Renal cortex interstitium (tissue), 11 donors: ENCODE data around the gene MRPS2. TPM values are rescaled to one million over a fixed set of nuclear protein-coding genes. Genes with fewer than 3 reads are reported as not detected.
"Not testable (repeated sequence)": the region's sequence is repeated elsewhere in the genome, so short reads cannot be mapped to it uniquely, and the experiment has no call there.

ENCODE experiments used
- DNase-seq, 11 donors: peaks; one replicate each; pipeline ENCODE4 v3.0.0-alpha.2; 2013; ENCODE audit warnings: low read depth in 9 of 11, low spot score in 4 of 11; ENCODE audit errors: extremely low read depth in 1 of 11
- polyA plus RNA-seq, 3 donors: library from polyadenylated mRNA; unstranded; fragments of 120-200 nt; gene quantifications; one replicate each; pipeline ENCODE4 v1.2.1, GENCODE V29; 2013; ENCODE audit not compliant: insufficient read length in 3 of 3

Gene MRPS2
- polyA plus RNA-seq, 3 donors: 42.4 to 54.1 (median 50.4) TPM

DNA sequence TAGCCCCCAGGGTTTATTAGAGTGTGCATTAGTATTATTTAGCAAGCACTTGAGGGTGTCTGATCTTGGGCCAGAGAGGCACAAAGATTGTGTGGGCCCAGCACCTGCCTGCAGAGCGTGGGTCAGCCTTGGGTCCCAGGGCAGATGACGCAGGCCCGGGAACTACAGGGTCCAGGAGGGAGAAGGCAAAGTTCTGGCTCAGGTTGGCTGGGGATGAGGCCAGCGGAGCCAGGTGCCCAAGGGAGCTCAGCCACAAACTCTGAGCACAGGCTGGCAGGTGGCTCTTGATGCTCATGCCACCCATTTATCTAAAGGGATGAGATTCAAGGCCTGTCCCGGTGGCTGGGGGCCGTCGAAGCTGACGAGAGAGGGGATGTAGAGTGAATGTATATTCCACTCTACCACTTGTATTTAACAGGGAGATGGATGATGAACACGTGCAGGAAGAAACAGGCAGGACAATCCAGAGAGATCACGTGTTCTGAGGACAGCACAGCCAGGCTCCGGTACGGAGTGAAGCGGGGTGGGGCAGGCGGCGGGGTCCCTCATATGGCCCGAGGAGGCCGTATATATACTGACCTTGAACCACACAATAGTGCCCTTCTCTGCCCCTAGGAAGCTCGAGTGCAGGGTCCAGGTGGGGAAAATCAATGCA is 44.6 kb downstream of the MRPS2 start:
- no peak for DNase-seq

DNA sequence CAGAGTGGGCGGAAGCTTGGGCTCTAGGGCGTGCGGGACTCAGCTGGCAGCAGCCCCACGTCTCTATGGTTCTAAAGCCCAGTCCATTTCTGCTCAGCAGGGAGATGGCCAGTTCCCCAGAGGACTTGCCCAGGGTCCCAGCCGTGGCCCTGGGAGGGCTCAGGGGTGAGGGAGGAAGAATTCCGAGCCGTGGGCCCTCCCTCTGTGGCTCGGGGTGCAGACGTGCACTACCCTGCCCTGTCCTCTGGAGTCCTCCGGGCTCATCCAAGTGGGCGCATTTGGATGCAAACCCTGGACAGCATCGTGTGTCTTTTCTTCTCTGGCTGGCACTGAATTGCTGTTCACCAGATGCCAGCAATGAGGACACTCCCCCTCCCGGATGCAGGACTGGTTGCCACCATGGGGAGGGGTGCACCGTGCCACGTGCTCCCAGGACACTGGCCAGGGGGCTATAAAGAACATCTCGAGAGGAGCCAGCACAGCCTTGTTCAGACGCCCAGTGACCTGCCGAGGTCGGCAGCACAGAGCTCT is 45.2 kb downstream of the MRPS2 start, which contains the start of gene OBP2A:
TSS of gene OBP2A (plus strand) at position 481 of the 531 bp plus-strand sequence. CDS start 55 bp downstream, outside the sequence.
- not testable (repeated sequence) for DNase-seq

DNA sequence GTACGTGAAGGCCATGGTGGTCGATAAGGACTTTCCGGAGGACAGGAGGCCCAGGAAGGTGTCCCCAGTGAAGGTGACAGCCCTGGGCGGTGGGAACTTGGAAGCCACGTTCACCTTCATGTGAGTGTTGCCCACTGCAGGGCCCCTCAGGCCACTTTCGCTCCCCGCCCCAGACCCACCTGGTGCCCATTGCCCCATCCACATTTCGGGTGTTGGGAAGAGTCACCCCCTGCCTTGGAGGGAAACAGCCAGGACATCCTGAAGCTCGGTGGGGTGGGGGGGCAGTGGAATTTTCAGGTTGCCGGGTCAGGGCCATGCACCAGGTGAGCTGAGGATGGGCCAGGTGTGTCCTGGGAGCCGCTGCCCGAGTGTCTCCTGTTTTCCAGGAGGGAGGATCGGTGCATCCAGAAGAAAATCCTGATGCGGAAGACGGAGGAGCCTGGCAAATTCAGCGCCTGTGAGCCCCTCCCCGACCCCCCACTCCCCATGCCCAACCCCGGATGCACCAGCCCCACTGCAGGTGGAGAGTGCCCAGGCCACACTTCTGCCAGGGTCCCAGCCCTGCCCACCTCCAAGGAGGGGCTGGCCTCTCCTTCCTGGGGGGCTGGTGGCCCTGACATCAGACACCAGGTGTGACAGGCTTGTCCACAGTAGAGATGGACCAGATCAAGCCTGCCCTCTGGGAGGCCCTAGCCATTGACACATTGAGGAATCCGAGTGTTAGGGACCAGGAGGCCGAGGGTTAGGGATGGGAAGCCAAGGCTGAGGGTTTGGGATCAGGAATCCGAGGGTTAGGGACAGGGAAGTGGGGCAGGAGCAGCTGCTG is 46.5 kb downstream of the MRPS2 start:
- DNase-seq: not testable (repeated sequence)

DNA sequence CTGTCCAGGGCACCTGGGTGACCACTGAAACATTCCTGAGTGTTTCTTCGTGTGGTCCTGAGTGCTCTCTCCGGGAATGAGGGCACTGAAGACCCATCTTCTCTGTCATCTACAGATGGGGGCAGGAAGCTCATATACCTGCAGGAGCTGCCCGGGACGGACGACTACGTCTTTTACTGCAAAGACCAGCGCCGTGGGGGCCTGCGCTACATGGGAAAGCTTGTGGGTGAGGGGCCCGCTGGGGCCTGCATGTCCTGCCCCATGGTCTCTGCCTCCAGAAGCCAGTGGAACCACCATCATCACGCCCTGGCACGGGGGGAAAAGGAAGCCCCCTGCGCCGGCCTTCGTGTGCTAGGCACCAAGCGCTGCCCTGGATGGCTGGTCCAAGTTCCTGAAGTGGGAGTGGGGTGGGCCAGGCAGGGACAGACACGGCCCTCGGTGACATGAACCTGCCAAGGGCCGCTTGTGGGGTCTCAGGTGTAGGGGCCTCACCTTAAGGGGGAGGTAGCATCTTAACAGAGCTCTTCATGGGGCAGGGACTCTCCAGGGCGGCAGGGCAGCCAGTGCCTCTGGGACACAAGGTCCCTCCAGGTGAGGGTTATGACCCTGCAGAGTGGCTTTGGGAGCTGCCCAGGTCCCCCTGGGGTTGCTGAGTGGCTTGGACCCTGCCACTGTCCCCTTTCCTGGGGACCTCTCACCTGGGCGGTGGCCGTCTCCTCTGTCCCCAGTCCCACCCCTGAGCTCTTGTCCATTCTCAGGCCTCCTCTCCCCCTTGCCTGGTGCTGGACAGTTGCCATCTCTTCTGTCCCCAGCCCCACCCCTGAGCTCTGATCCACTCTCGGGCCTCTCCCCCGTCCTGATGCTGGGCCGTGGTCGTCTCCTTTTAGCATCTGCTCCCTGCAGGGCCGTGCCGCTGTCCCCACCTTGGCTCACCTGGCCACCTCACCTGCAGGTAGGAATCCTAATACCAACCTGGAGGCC is 47.6 kb downstream of the MRPS2 start:
- no peak for DNase-seq

DNA sequence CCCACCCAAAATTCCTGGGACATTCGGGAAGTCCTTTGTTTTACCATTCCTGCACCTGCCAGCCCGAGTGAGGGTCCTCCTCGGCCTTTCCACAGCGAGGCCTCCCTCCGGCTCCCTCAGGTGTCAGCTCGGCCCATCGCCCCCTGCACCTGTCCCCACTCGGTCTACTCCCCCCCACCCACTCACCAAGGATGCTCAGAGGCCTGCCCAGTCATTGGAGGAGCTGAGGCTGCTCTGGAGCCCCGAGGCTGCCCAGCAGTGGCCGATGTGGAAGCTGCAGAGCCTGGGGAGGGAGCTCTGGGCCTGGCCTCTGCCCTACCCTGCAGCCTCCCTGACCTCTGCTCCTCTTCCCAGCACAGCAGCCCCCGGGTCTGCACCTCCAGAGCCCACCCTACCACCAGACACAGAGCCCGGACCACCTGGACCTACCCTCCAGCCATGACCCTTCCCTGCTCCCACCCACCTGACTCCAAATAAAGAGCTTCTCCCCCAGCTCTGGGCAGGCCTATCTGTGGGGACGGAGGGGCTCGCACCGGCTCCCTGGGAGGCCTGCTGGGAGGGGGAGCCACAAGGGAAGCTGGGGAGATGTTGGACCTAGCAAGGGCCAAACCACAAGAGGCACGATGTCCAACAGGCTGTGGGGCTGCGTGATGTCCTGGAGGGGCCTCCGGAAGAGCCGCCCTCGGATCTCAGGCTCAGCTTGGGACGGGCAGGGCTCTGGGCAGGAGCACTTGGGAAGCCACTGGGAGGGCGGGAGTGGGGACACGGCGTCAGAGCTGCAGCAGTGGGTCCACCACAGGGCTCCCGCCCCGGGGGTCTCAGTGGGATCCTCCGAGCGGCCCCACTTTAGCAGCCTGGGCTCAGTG is 49.2 kb downstream of the MRPS2 start:
- not testable (repeated sequence) for DNase-seq

DNA sequence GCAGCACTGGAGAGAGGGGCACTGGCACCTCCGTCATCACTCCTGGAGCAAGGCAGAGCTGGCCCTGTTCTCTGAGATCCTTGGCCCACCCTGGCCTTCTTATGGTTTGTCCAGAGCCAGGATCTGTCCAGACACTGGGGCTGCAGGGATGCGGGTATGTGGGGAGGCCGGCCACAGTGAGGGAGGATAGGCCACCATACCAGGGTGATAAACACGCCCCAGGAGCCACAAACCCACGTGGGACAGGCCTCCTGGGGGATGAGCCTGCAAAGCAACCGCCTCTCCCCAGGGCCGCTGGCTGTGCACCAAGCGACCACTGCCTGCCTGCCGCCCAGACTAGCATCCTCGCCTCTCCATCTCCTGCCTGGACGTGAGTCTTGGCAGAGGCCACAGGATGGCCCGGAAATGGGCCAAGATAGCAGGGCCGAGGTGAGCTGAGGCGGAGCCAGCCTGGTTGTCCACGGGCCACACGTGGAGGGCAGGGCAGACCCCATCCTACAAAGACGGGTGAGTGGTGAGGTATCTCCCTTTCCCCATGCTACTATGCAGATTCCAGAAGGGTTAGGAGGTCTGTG is 49.9 kb downstream of the MRPS2 start:
- no peak for DNase-seq

DNA sequence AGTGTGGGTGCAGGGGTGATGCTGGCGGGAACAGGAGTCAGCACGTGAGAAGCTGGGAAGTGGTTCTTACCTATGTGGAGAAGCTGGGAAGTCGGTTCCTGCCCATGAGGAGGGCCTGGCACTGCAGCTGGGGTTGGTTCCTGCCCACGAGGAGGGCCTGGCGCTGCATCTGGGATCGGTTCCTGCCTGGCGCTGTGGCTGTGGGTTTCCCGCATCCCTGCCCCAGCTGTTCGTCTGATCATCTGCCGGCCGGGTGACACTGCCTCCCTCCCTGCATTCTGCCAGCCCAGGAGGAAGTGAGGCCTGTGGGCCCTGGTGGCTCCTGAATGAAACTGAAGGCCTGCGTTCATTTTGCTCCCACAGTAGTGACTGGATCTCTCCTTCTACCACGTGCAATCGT is 50.5 kb downstream of the MRPS2 start:
- no peak for DNase-seq

DNA sequence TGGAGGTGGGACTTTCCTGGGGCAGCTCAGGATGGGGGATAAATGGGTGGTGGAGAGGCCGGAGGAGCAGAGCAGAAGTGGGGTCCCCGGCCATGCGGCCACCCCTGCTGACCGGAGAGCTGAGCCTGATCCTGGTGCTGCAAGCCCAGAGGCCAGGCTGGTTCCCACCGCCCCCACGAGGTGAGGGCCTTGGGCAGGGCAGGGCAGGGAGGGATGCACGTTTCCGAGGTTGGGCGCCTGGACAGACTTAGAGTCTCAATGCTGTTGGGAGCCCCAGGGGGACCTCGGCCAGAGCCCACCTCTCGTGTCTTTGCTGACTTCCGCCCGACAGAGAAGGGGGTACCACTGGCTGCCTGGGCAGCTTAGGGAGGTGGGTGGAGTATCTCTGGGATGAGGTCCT is 51.0 kb downstream of the MRPS2 start:
- DNase-seq: no peak

DNA sequence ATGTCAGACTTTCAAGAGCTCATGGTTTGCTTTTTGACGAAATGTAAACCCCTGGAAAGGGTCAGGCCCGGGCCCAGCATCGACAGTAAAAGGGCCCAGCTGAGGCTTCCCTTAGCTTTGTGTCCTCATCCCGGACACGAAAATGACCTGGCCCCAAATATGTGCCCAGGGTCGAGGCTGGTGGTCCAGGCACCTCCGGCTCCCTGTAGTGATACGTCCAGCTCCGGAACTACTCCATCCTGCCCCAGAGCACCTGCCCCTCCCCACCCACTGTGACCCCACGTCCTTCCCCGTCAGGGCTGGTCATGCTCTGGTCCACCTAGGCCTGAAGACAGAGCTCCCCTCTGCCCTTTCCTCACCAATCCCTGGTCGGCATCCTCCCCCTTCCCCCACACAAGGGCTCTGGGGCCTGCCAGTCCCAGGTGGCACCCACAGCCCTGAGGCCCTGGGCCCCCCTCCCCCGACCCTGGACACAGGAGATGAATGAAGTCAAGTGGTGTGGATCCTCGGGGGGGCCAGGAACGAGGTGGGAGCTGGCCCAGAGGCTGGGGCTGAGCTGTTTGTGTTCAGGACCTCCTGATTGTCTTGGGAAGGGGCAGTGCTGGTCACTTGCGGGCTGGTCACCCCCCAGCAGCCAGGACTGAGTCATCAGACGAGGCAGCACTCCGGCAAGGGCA is 51.7 kb downstream of the MRPS2 start:
- DNase-seq: no peak

DNA sequence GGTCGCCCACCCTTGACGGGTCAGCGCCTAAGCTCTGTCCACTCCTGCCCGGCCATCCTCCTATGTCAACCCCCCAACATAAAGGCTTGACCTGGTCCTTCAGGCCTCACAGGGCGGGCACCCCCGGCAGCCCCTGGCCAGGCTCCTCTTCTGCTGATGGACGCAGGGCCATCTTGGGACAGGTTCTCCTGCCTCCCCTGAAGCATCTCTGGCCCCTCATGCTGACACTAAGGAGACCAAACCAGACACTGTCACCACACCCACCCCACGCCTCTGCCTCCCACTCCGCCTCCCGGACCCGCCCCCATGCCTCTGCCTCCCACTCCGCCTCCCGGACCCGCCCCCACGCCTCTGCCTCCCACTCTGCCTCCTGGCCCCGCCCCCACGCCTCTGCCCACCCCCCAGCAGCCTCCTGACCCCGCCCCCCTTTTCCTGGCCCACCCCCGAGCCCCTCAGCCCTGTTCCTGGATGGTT is 52.3 kb downstream of the MRPS2 start:
- no peak for DNase-seq

Other genes starting within 250 kb of the MRPS2 start
- 10 to 100 TPM; 29.7 to 37.9 (median 33.4) TPM for gene PPP1R26, start 20.9 kb upstream of the MRPS2 start, polyA plus RNA-seq
- not detected for gene LCN1, start 20.8 kb downstream of the MRPS2 start, polyA plus RNA-seq
- gene OBP2A, start 45.4 kb downstream of the MRPS2 start, polyA plus RNA-seq: under 1 TPM in 1 of 3 donors, not detected in 2; 0.59 TPM
- under 1 TPM in 1 of 3 donors, not detected in 2; 0.22 TPM for gene PAEP, start 61.1 kb downstream of the MRPS2 start, polyA plus RNA-seq
- gene GLT6D1, start 138.9 kb downstream of the MRPS2 start, polyA plus RNA-seq: not detected
- gene LCN9, start 162.6 kb downstream of the MRPS2 start, polyA plus RNA-seq: not detected
- not detected for gene SOHLH1, start 198.8 kb downstream of the MRPS2 start, polyA plus RNA-seq
- gene KCNT1, start 201.5 kb downstream of the MRPS2 start, polyA plus RNA-seq: under 1 TPM; 0.09 to 0.24 (median 0.24) TPM